GM18909 (cell line): Measurements from ENCODE around the gene DCAF4.

Experiments used
- ATAC-seq: cut with Tn5 transposase; IDR thresholded peaks from one replicate; pipeline ENCODE4 v1.9.1; 2021; ENCODE audit warnings: mild to moderate bottlenecking; ENCODE audit not compliant: unreplicated experiment, poor library complexity

The DCAF4 gene

DNA sequence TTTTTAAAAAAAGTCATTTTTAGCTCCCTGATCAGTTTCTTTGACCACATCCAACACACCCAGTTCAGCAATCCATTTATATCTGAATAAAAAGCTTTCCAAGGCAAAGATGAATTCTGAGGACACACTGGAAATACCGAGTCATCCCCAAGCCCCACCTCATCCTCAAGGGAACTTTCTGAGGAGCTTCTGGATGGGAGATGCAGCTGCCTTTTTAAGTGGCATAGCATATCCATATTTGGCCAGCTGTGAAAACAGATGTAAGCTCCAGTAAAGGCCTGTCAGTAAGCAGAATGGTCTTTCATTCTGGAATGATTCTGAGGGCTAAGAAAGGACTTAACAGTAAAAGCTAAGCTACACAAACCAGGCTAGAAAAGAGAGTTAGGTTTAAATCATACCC, 82.2 kb downstream of the DCAF4 start:
- ATAC-seq = no peak
